Osteocyte (in vitro differentiated cells): Measurements from ENCODE around the gene KCNN3. TPM values are rescaled to one million over a fixed set of nuclear protein-coding genes. Genes with fewer than 3 reads are reported as not detected.

ENCODE experiments used
- DNase-seq: peaks from one replicate; pipeline ENCODE4 v3.0.0; 2021; ENCODE audit warnings: mixed read lengths; ENCODE audit not compliant: unreplicated experiment; ENCODE audit errors: extremely low spot score
- H3K27ac Mint-ChIP-seq: one replicate; pipeline ENCODE4 v1.8.0; 2021; ENCODE audit warnings: mild to moderate bottlenecking, mixed read lengths; ENCODE audit not compliant: unreplicated experiment
- H3K27me3 Mint-ChIP-seq: one replicate; pipeline ENCODE4 v1.8.0; 2021; ENCODE audit warnings: mixed read lengths; ENCODE audit not compliant: unreplicated experiment
- H3K36me3 Mint-ChIP-seq: one replicate; pipeline ENCODE4 v1.8.0; 2021; ENCODE audit warnings: mixed read lengths; ENCODE audit not compliant: unreplicated experiment
- H3K4me1 Mint-ChIP-seq: one replicate; pipeline ENCODE4 v1.8.0; 2021; ENCODE audit warnings: mixed read lengths; ENCODE audit not compliant: unreplicated experiment
- H3K4me3 Mint-ChIP-seq: one replicate; pipeline ENCODE4 v1.8.0; 2021; ENCODE audit warnings: mild to moderate bottlenecking, moderate library complexity, mixed read lengths; ENCODE audit not compliant: unreplicated experiment
- H3K9me3 Mint-ChIP-seq: one replicate; pipeline ENCODE4 v1.8.0; 2021; ENCODE audit warnings: mixed read lengths; ENCODE audit not compliant: unreplicated experiment
- CTCF ChIP-seq: fragments of 200-600 bp; sonication (generic); IDR thresholded peaks from 2 replicates; pipeline ENCODE4 v1.5.0; 2021; ENCODE audit warnings: antibody characterized with exemption, mild to moderate bottlenecking, moderate library complexity
- total RNA-seq: library from RNA; stranded (reverse); gene quantifications from 2 replicates; pipeline ENCODE4 v1.2.1, GENCODE V29; 2021

The KCNN3 gene
- total RNA-seq, 1 donor from 2014 or later, result 0.16 TPM

GRCh38 chr1:154867064-154867825 is 2.8 kb downstream of the KCNN3 start:
- no peak for DNase-seq
- peaks cover 2% of the 10 kb centered on the region for H3K27me3 Mint-ChIP-seq
- no peak for TF ChIP-seq CTCF
- peak overlapping the region; percentile 66 for H3K27ac Mint-ChIP-seq
- no peaks in the 10 kb centered on the region for H3K36me3 Mint-ChIP-seq
- no peaks in the 10 kb centered on the region for H3K9me3 Mint-ChIP-seq
- H3K4me3 Mint-ChIP-seq, result no peak overlapping the region
- H3K4me1 Mint-ChIP-seq, result peaks cover 54% of the 10 kb centered on the region

GRCh38 chr1:154866257-154867063 is 3.6 kb downstream of the KCNN3 start:
- H3K27ac Mint-ChIP-seq, result peak overlapping the region; percentile 66
- no peak overlapping the region for H3K4me3 Mint-ChIP-seq
- peaks cover 2% of the 10 kb centered on the region for H3K27me3 Mint-ChIP-seq
- TF ChIP-seq CTCF, result no peak
- no peak for DNase-seq
- peaks cover 57% of the 10 kb centered on the region for H3K4me1 Mint-ChIP-seq
- H3K9me3 Mint-ChIP-seq, result no peaks in the 10 kb centered on the region
- H3K36me3 Mint-ChIP-seq, result no peaks in the 10 kb centered on the region

GRCh38 chr1:154865442-154866256 is 4.4 kb downstream of the KCNN3 start:
- Mint-ChIP-seq H3K27me3 (peaks cover 2% of the 10 kb centered on the region), H3K27ac (no peak overlapping the region), H3K36me3 (no peaks in the 10 kb centered on the region), H3K9me3 (no peaks in the 10 kb centered on the region), H3K4me1 (peaks cover 60% of the 10 kb centered on the region), H3K4me3 (no peak overlapping the region)
- DNase-seq, result no peak
- TF ChIP-seq CTCF, result no peak

GRCh38 chr1:154864189-154864975 is 5.7 kb downstream of the KCNN3 start:
- Mint-ChIP-seq H3K4me1 (peaks cover 53% of the 10 kb centered on the region), H3K27ac (no peak overlapping the region), H3K36me3 (no peaks in the 10 kb centered on the region), H3K4me3 (no peak overlapping the region), H3K27me3 (peaks cover 2% of the 10 kb centered on the region), H3K9me3 (no peaks in the 10 kb centered on the region)
- no peak for DNase-seq
- no peak for TF ChIP-seq CTCF
